GM23248 (cell line): Measurements from ENCODE around the gene SUGCT.

Source experiments
- EZH2 ChIP-seq: fragments of 200-600 bp; sonication (generic); IDR thresholded peaks from 2 replicates; pipeline ENCODE4 v1.6.1; 2018; ENCODE audit warnings: antibody characterized with exemption, mild to moderate bottlenecking; ENCODE audit not compliant: insufficient read depth, poor library complexity, severe bottlenecking
- EZH2phosphoT487 ChIP-seq: fragments of 200-600 bp; sonication (generic); IDR thresholded peaks from 2 replicates; pipeline ENCODE4 v1.6.1; 2018; ENCODE audit warnings: antibody characterized with exemption, moderate library complexity, mild to moderate bottlenecking, low read depth; ENCODE audit not compliant: insufficient read depth

DNA sequence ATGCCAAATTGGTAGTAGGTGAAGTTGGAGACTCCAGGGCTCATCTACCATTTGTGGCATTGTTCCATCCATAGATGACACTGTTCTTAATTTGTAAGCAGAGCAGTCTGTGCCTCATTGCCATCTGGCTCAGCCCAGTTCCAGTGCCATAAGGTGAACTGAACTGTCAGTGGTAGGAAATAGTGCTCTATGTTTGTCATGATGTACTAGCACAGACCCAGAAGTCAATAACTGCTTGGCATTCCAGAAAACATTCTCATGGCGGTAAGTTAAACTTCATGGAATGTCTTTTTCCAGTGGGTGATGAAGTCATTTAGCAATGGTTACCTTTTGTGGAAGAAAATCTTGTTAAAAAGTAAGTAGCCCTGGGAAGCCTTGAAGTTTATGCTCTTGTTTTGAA is 302.7 kb downstream of the SUGCT start:
- TF ChIP-seq EZH2 (no peak), EZH2phosphoT487 (0 out of 2 replicates have a peak, but pooled peaks have one; percentile 54)
